Transverse colon (tissue), 3 donors: ENCODE data around the gene VSIG8.

Source experiments
- CTCF ChIP-seq, 5 experiments: fragments of 200-600 bp in 3 of 5; fragments of 450-650 bp in 2 of 5; sonication (generic) in 3 of 5; IDR thresholded peaks; 1 replicate in 2 of 5; 2 replicates in 3 of 5; pipeline ENCODE4 v1.5.1; 2016 to 2017; ENCODE audit warnings: antibody characterized with exemption in 5 of 5, inconsistent platforms in 3 of 5, mild to moderate bottlenecking in 2 of 5, moderate library complexity in 1 of 5
- POLR2A ChIP-seq: fragments of 450-650 bp; IDR thresholded peaks from one replicate; pipeline ENCODE4 v1.6.1; 2016; ENCODE audit warnings: antibody characterized with exemption, mild to moderate bottlenecking, moderate library complexity

GRCh38 chr1:159902541-159902940, 40.1 kb upstream of the VSIG8 start:
- TF ChIP-seq CTCF (IDR thresholded peaks at IDR 0.05), result no peak
- TF ChIP-seq POLR2A, result no peak
